Neutrophil (primary cell): ENCODE data around the gene EAF2.

Experiments
- H3K27ac ChIP-seq: fragments of 200-600 bp; sonication (generic); 2 replicates; pipeline ENCODE4 v1.5.1; 2016; ENCODE audit warnings: mild to moderate bottlenecking, moderate library complexity
- H3K27me3 ChIP-seq: fragments of 200-600 bp; sonication (generic); 2 replicates; pipeline ENCODE4 v1.6.0; 2016; ENCODE audit warnings: mild to moderate bottlenecking
- H3K36me3 ChIP-seq: fragments of 200-600 bp; sonication (generic); 2 replicates; pipeline ENCODE4 v1.5.1; 2017
- H3K4me1 ChIP-seq, 2 experiments: fragments of 200-600 bp in 1 of 2; sonication (generic) in 1 of 2; 1 replicate in 1 of 2; 2 replicates in 1 of 2; pipeline versions ENCODE4 v1.5.1 to v1.6.1; 2013 to 2016; ENCODE audit warnings: low read depth in 1 of 2, low read length in 1 of 2, mild to moderate bottlenecking in 1 of 2, moderate library complexity in 1 of 2; ENCODE audit not compliant: control insufficient read depth in 1 of 2, insufficient read depth in 1 of 2
- H3K4me3 ChIP-seq, 2 experiments: fragments of 200-600 bp in 1 of 2; sonication (generic) in 1 of 2; 1 replicate in 1 of 2; 2 replicates in 1 of 2; pipeline ENCODE4 v1.5.1; 2013 to 2016; ENCODE audit warnings: low read depth in 1 of 2, low read length in 1 of 2, mild to moderate bottlenecking in 1 of 2, moderate library complexity in 1 of 2
- H3K9me3 ChIP-seq: fragments of 200-600 bp; sonication (generic); 2 replicates; pipeline ENCODE4 v1.5.1; 2016
- CTCF ChIP-seq: fragments of 200-600 bp; sonication (generic); IDR thresholded peaks from 2 replicates; pipeline ENCODE4 v1.5.1; 2016; ENCODE audit warnings: antibody characterized with exemption

The EAF2 gene

GRCh38 chr3:121863801-121864200 is 28.8 kb downstream of the EAF2 start:
- Histone ChIP-seq H3K4me1 (no peaks in the 10 kb centered on the region), H3K27ac (peak overlapping the region; percentile 39), H3K27me3 (no peaks in the 10 kb centered on the region), H3K4me3 (no peak overlapping the region), H3K36me3 (peaks cover 14% of the 10 kb centered on the region), H3K9me3 (no peaks in the 10 kb centered on the region)
- no peak for TF ChIP-seq CTCF

GRCh38 chr3:121869736-121870135 is 34.7 kb downstream of the EAF2 start:
- TF ChIP-seq CTCF = no peak
- Histone ChIP-seq H3K27me3 (no peaks in the 10 kb centered on the region), H3K9me3 (no peaks in the 10 kb centered on the region), H3K36me3 (peaks cover 21% of the 10 kb centered on the region), H3K4me1 (peaks cover 0 to 6% of the 10 kb centered on the region in 2 experiments), H3K4me3 (no peak overlapping the region), H3K27ac (peak overlapping the region; percentile 35)

- H3K27ac ChIP-seq = no peak overlapping the region
- H3K9me3 ChIP-seq = no peaks in the 10 kb centered on the region
- H3K27me3 ChIP-seq = no peaks in the 10 kb centered on the region
- H3K4me1 ChIP-seq = peaks cover 0 to 6% of the 10 kb centered on the region in 2 experiments
- peaks cover 16% of the 10 kb centered on the region for H3K36me3 ChIP-seq
- H3K4me3 ChIP-seq = no peak overlapping the region
- TF ChIP-seq CTCF = no peak
Observed at GRCh38 chr3:121870717-121871116, 35.7 kb downstream of the EAF2 start.

- H3K36me3 ChIP-seq = peaks cover 13% of the 10 kb centered on the region
- H3K4me1 ChIP-seq = peaks cover 0 to 6% of the 10 kb centered on the region in 2 experiments
- no peak overlapping the region for H3K27ac ChIP-seq
- H3K4me3 ChIP-seq = no peak overlapping the region
- no peaks in the 10 kb centered on the region for H3K9me3 ChIP-seq
- TF ChIP-seq CTCF = no peak
- no peaks in the 10 kb centered on the region for H3K27me3 ChIP-seq
Observed at GRCh38 chr3:121871430-121871829, 36.4 kb downstream of the EAF2 start.

GRCh38 chr3:121878411-121878810 is 43.4 kb downstream of the EAF2 start:
- no peaks in the 10 kb centered on the region for H3K27me3 ChIP-seq
- no peak for TF ChIP-seq CTCF
- H3K4me1 ChIP-seq = no peaks in the 10 kb centered on the region
- no peak overlapping the region for H3K27ac ChIP-seq
- peaks cover 7% of the 10 kb centered on the region for H3K36me3 ChIP-seq
- no peak overlapping the region for H3K4me3 ChIP-seq
- H3K9me3 ChIP-seq = no peaks in the 10 kb centered on the region

- no peaks in the 10 kb centered on the region for H3K4me1 ChIP-seq
- H3K36me3 ChIP-seq = peaks cover 9% of the 10 kb centered on the region
- H3K4me3 ChIP-seq = no peak overlapping the region
- no peak for TF ChIP-seq CTCF
- no peak overlapping the region for H3K27ac ChIP-seq
- H3K27me3 ChIP-seq = no peaks in the 10 kb centered on the region
- no peaks in the 10 kb centered on the region for H3K9me3 ChIP-seq
Observed at GRCh38 chr3:121883507-121883906, 48.5 kb downstream of the EAF2 start.
